H9 (cell line): Measurements from ENCODE around the gene DCAF6. TPM values are rescaled to one million over a fixed set of nuclear protein-coding genes. Genes with fewer than 3 reads are reported as not detected.

ENCODE experiments used
- DNase-seq: peaks from one replicate; pipeline ENCODE4 v3.0.0-alpha.2; 2017
- H2AFZ ChIP-seq: one replicate; pipeline ENCODE4 v1.6.1; 2013; ENCODE audit warnings: mild to moderate bottlenecking, low read length, control low read depth, moderate library complexity
- H2AK5ac ChIP-seq: 2 replicates; pipeline ENCODE4 v1.6.1; 2013; ENCODE audit warnings: low read length, control low read depth, mixed read lengths; ENCODE audit not compliant: insufficient read length
- H2BK120ac ChIP-seq: one replicate; pipeline ENCODE4 v1.6.1; 2013; ENCODE audit warnings: low read depth, mild to moderate bottlenecking, low read length, control low read depth, inconsistent platforms; ENCODE audit not compliant: poor library complexity, severe bottlenecking
- H2BK12ac ChIP-seq: 2 replicates; pipeline ENCODE4 v1.6.1; 2013; ENCODE audit warnings: low read length, control low read depth, mixed read lengths, low read depth; ENCODE audit not compliant: insufficient read length
- H2BK15ac ChIP-seq: 2 replicates; pipeline ENCODE4 v1.6.1; 2013; ENCODE audit warnings: low read depth, low read length, control low read depth
- H2BK20ac ChIP-seq: one replicate; pipeline ENCODE4 v1.6.1; 2013; ENCODE audit warnings: low read depth, mild to moderate bottlenecking, low read length, control low read depth, inconsistent platforms; ENCODE audit not compliant: poor library complexity, severe bottlenecking
- H2BK5ac ChIP-seq: 2 replicates; pipeline ENCODE4 v1.6.1; 2013; ENCODE audit warnings: low read length, control low read depth, mixed read lengths; ENCODE audit not compliant: insufficient read length
- H3K14ac ChIP-seq: 2 replicates; pipeline ENCODE4 v1.6.1; 2013; ENCODE audit warnings: low read length, control low read depth; ENCODE audit not compliant: insufficient read depth
- H3K18ac ChIP-seq: 2 replicates; pipeline ENCODE4 v1.6.1; 2013; ENCODE audit warnings: low read depth, mild to moderate bottlenecking, mixed read lengths, low read length, control low read depth; ENCODE audit not compliant: insufficient read length
- H3K23ac ChIP-seq: 2 replicates; pipeline ENCODE4 v1.6.1; 2013; ENCODE audit warnings: low read length, control low read depth, mixed read lengths, low read depth; ENCODE audit not compliant: insufficient read length
- H3K23me2 ChIP-seq: 2 replicates; pipeline ENCODE4 v1.6.1; 2013; ENCODE audit warnings: low read depth, mild to moderate bottlenecking, mixed read lengths, low read length, control low read depth; ENCODE audit not compliant: insufficient read length, poor library complexity, severe bottlenecking
- H3K27ac ChIP-seq: 2 replicates; pipeline ENCODE4 v1.5.1; 2013; ENCODE audit warnings: low read length, control low read depth, mixed read lengths, low read depth; ENCODE audit not compliant: insufficient read length
- H3K27me3 ChIP-seq: 2 replicates; pipeline ENCODE4 v1.6.1; 2013; ENCODE audit warnings: low read length, control low read depth, inconsistent platforms; ENCODE audit not compliant: insufficient read depth
- H3K4ac ChIP-seq: 2 replicates; pipeline ENCODE4 v1.6.1; 2013; ENCODE audit warnings: low read depth, mild to moderate bottlenecking, control low read depth, inconsistent platforms, low read length, moderate library complexity
- H3K4me1 ChIP-seq: 2 replicates; pipeline ENCODE4 v1.6.1; 2013; ENCODE audit warnings: low read length, control low read depth, inconsistent platforms; ENCODE audit not compliant: insufficient read depth
- H3K4me2 ChIP-seq: 2 replicates; pipeline ENCODE4 v1.6.1; 2013; ENCODE audit warnings: low read length, control low read depth, mixed read lengths; ENCODE audit not compliant: insufficient read length, insufficient read depth
- H3K56ac ChIP-seq: 2 replicates; pipeline ENCODE4 v1.6.1; 2013; ENCODE audit warnings: low read depth, mild to moderate bottlenecking, mixed read lengths, low read length, control low read depth; ENCODE audit not compliant: insufficient read length
- H3K79me1 ChIP-seq: 2 replicates; pipeline ENCODE4 v1.6.1; 2013; ENCODE audit warnings: low read depth, mild to moderate bottlenecking, moderate library complexity, low read length, control low read depth, inconsistent platforms; ENCODE audit not compliant: insufficient read depth, poor library complexity, severe bottlenecking
- H3K79me2 ChIP-seq: 2 replicates; pipeline ENCODE4 v1.6.1; 2013; ENCODE audit warnings: low read length, control low read depth, inconsistent platforms; ENCODE audit not compliant: insufficient read depth
- H3K9ac ChIP-seq: 2 replicates; pipeline ENCODE4 v1.6.1; 2013; ENCODE audit warnings: low read length, control low read depth, mixed read lengths; ENCODE audit not compliant: insufficient read length; ENCODE audit errors: extremely low read depth
- H3K9me3 ChIP-seq: one replicate; pipeline ENCODE4 v1.6.1; 2013; ENCODE audit warnings: low read depth, low read length, inconsistent platforms; ENCODE audit not compliant: control insufficient read depth
- H3T11ph ChIP-seq: one replicate; pipeline ENCODE4 v1.6.1; 2013; ENCODE audit warnings: mild to moderate bottlenecking, low read length, control low read depth, inconsistent platforms
- H4K20me1 ChIP-seq: one replicate; pipeline ENCODE4 v1.6.1; 2013; ENCODE audit not compliant: control insufficient read depth, insufficient read length, insufficient read depth
- H4K5ac ChIP-seq: 2 replicates; pipeline ENCODE4 v1.6.1; 2013; ENCODE audit warnings: low read depth, mild to moderate bottlenecking, mixed read lengths, low read length, control low read depth; ENCODE audit not compliant: insufficient read length
- H4K8ac ChIP-seq: replicated peaks from 2 replicates; pipeline ENCODE4 v1.6.1; 2013; ENCODE audit warnings: low read length, control low read depth, mixed read lengths, low read depth; ENCODE audit not compliant: insufficient read length
- H4K91ac ChIP-seq: 2 replicates; pipeline ENCODE4 v1.6.1; 2013; ENCODE audit warnings: low read depth, mild to moderate bottlenecking, moderate library complexity, mixed read lengths, low read length, control low read depth; ENCODE audit not compliant: insufficient read length
- H3K27ac Mint-ChIP-seq, 3 experiments: 2 replicates in 2 of 3; 3 replicates in 1 of 3; pipeline ENCODE4 v1.8.0; 2020 to 2021; ENCODE audit warnings: mixed read lengths in 3 of 3, mild to moderate bottlenecking in 1 of 3, moderate library complexity in 1 of 3
- H3K27me3 Mint-ChIP-seq: 2 replicates; pipeline ENCODE4 v1.8.0; 2021; ENCODE audit warnings: low read depth, mild to moderate bottlenecking, moderate library complexity, mixed read lengths
- H3K36me3 Mint-ChIP-seq, 3 experiments: 2 replicates in 2 of 3; 3 replicates in 1 of 3; pipeline ENCODE4 v1.8.0; 2020 to 2021; ENCODE audit warnings: low read depth in 3 of 3, mixed read lengths in 3 of 3; ENCODE audit not compliant: insufficient read depth in 1 of 3
- H3K4me1 Mint-ChIP-seq, 2 experiments: 2 replicates each; pipeline ENCODE4 v1.8.0; 2020; ENCODE audit warnings: mixed read lengths in 2 of 2
- H3K4me3 Mint-ChIP-seq, 2 experiments: 2 replicates in 1 of 2; 3 replicates in 1 of 2; pipeline ENCODE4 v1.8.0; 2020 to 2021; ENCODE audit warnings: mild to moderate bottlenecking in 2 of 2, mixed read lengths in 2 of 2, moderate library complexity in 1 of 2
- H3K9me3 Mint-ChIP-seq, 2 experiments: 2 replicates in 1 of 2; 3 replicates in 1 of 2; pipeline ENCODE4 v1.8.0; 2020; ENCODE audit warnings: mild to moderate bottlenecking in 2 of 2, mixed read lengths in 2 of 2, moderate library complexity in 1 of 2
- WGBS: extraction: QIAGEN DNeasy Blood & Tissue Kit; methylation state at CpG from one replicate; pipeline ENCODE4 v1.1.7; 2013; ENCODE audit warnings: missing lambda C conversion rate, low lambda C conversion rate, mixed read lengths; ENCODE audit not compliant: insufficient read length; ENCODE audit errors: extremely low coverage; 5-methylcytosine and 5-hydroxymethylcytosine counted together
- total RNA-seq: library from RNA; stranded (reverse); gene quantifications from 2 replicates; pipeline ENCODE4 v1.2.1, GENCODE V29; 2021
- TF ChIP-seq, protein P1 (sequence below): fragments of 200-600 bp; sonication (generic); conservative IDR thresholded peaks from 3 replicates; pipeline ENCODE4 v1.8.0; 2021; ENCODE audit warnings: antibody characterized with exemption, mild to moderate bottlenecking

Gene DCAF6
- total RNA-seq, 1 experiment from 2014 or later: 16.0 TPM

DNA sequence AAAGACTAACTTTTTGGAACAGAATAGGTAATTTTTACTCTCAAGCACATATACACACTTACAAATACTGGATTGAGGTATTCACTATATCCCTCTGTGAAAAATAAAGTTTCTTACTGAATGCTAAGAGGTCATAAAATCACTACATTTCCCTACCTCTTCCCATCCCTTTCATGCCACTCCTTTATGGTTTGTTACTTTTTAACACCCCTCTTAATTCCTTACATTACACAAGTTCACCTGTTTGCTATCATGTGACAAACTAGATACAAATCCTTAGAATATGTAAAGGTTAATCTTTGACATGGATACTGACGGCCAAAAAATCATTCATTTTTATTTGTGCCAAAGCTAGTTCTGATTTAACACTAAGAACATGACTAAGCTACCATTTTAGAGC is 6.8 kb upstream of the DCAF6 start:
- no peak overlapping the region for H3K9ac ChIP-seq
- no peak overlapping the region for H4K8ac ChIP-seq
- H2AK5ac ChIP-seq: no peak overlapping the region
- H3K4me2 ChIP-seq: no peak overlapping the region
- H3K9me3 Mint-ChIP-seq: no peaks in the 10 kb centered on the region
- H3T11ph ChIP-seq: no peak overlapping the region
- H4K20me1 ChIP-seq: no peaks in the 10 kb centered on the region
- no CpG with 5 or more reads among the region's 1 CpG for WGBS
- no peak overlapping the region for H4K5ac ChIP-seq
- no peak overlapping the region for H2BK12ac ChIP-seq
- H2BK120ac ChIP-seq: no peak overlapping the region
- H3K23ac ChIP-seq: no peak overlapping the region
- no peak overlapping the region for H4K91ac ChIP-seq
- no peak overlapping the region for H3K56ac ChIP-seq
- H3K4me3 Mint-ChIP-seq: no peak overlapping the region
- H3K9me3 ChIP-seq: no peaks in the 10 kb centered on the region
- H2BK20ac ChIP-seq: no peak overlapping the region
- peaks cover 8 to 9% of the 10 kb centered on the region in 2 experiments for H3K4me1 Mint-ChIP-seq
- no peak overlapping the region for H3K18ac ChIP-seq
- H3K36me3 Mint-ChIP-seq: no peaks in the 10 kb centered on the region
- H3K27me3 Mint-ChIP-seq: no peaks in the 10 kb centered on the region
- H2AFZ ChIP-seq: no peak overlapping the region
- H3K79me2 ChIP-seq: no peaks in the 10 kb centered on the region
- H3K27ac Mint-ChIP-seq: no peak overlapping the region
- no peak overlapping the region for H2BK5ac ChIP-seq
- H3K23me2 ChIP-seq: no peaks in the 10 kb centered on the region
- no peaks in the 10 kb centered on the region for H3K4me1 ChIP-seq
- no peak overlapping the region for H3K4ac ChIP-seq
- H3K14ac ChIP-seq: no peak overlapping the region
- no peaks in the 10 kb centered on the region for H3K27me3 ChIP-seq
- TF ChIP-seq, protein P1, sequence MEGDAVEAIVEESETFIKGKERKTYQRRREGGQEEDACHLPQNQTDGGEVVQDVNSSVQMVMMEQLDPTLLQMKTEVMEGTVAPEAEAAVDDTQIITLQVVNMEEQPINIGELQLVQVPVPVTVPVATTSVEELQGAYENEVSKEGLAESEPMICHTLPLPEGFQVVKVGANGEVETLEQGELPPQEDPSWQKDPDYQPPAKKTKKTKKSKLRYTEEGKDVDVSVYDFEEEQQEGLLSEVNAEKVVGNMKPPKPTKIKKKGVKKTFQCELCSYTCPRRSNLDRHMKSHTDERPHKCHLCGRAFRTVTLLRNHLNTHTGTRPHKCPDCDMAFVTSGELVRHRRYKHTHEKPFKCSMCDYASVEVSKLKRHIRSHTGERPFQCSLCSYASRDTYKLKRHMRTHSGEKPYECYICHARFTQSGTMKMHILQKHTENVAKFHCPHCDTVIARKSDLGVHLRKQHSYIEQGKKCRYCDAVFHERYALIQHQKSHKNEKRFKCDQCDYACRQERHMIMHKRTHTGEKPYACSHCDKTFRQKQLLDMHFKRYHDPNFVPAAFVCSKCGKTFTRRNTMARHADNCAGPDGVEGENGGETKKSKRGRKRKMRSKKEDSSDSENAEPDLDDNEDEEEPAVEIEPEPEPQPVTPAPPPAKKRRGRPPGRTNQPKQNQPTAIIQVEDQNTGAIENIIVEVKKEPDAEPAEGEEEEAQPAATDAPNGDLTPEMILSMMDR: no peak
- no peaks in the 10 kb centered on the region for H3K79me1 ChIP-seq
- no peak overlapping the region for H3K27ac ChIP-seq
- no peak overlapping the region for H2BK15ac ChIP-seq
- no peak for DNase-seq
